K562 (cell line): ENCODE measurements around the gene CHMP4B. TPM values are rescaled to one million over a fixed set of nuclear protein-coding genes. Genes with fewer than 3 reads are reported as not detected.

Experiments
- ATAC-seq: fragments of 200-7000 bp; cut with Tn5 transposase; 3 replicates; pipeline ENCODE4 v1.9.1; 2020; ENCODE audit warnings: moderate library complexity
- BruUV-seq: library from RNA; stranded (reverse); fragments of 400-500 nt; replicated peaks from 2 replicates; lab custom pipeline; 2021; lab: Mats Ljungman, UMichigan
- CTCF ChIA-PET: fragments of 300-600 bp; formaldehyde crosslinking; extraction: SDS; loops from one replicate; lab custom pipeline; 2021; ENCODE audit warnings: low intra/inter-chr PET ratio; lab: Yijun Ruan, JAX
- POLR2A ChIA-PET: fragments of 300-600, 350-650 bp; sonication (Branson Sonifier 250); formaldehyde crosslinking; extraction: SDS; loops from one replicate; lab custom pipeline; 2021; ENCODE audit warnings: antibody characterized with exemption, inconsistent platforms; lab: Yijun Ruan, JAX
- DNase-seq, 4 experiments: peaks; one replicate each; pipeline versions ENCODE4 v3.0.0 to v3.0.0-alpha.2; 2011 to 2018; ENCODE audit warnings: low spot score in 3 of 4, mixed read lengths in 3 of 4; ENCODE audit errors: extremely low read depth in 1 of 4
- FAIRE-seq: peaks from 2 replicates; lab custom pipeline; 2011; peaks lifted over from hg19 to GRCh38; lab: Jason Lieb, UNC
- H2AFZ ChIP-seq: 2 replicates; pipeline ENCODE4 v1.6.0; 2011; ENCODE audit warnings: low read depth, low read length, control low read depth, inconsistent platforms
- H3K27ac ChIP-seq: fragments of 200-600 bp; 3 replicates; pipeline ENCODE4 v1.8.0; 2011; ENCODE audit warnings: low read depth, mild to moderate bottlenecking, control low read depth, inconsistent platforms, low read length, moderate library complexity, mixed read lengths; ENCODE audit errors: extremely low read depth
- H3K27me3 ChIP-seq, 2 experiments: fragments of 300-600 bp in 1 of 2; 2 replicates in 1 of 2; 3 replicates in 1 of 2; pipeline versions ENCODE4 v1.6.0 to v1.8.0; 2011; ENCODE audit warnings: inconsistent platforms in 2 of 2, low read length in 2 of 2, mild to moderate bottlenecking in 1 of 2, mixed read lengths in 1 of 2, moderate library complexity in 1 of 2; ENCODE audit not compliant: control insufficient read depth in 2 of 2, insufficient read depth in 2 of 2
- H3K36me3 ChIP-seq: fragments of 300-600 bp; 3 replicates; pipeline ENCODE4 v1.8.0; 2011; ENCODE audit warnings: mild to moderate bottlenecking, low read length, inconsistent platforms; ENCODE audit not compliant: control insufficient read depth, insufficient read depth
- H3K4me1 ChIP-seq, 2 experiments: fragments of 200-600 bp in 1 of 2; replicated peaks in 1 of 2; 2 replicates in 1 of 2; 3 replicates in 1 of 2; pipeline versions ENCODE4 v1.5.1 to v1.8.0; 2011; ENCODE audit warnings: inconsistent platforms in 2 of 2, low read length in 2 of 2, mild to moderate bottlenecking in 1 of 2, mixed read lengths in 1 of 2, moderate library complexity in 1 of 2; ENCODE audit not compliant: control insufficient read depth in 2 of 2, insufficient read depth in 2 of 2
- H3K4me2 ChIP-seq: 2 replicates; pipeline ENCODE4 v1.6.1; 2011; ENCODE audit warnings: low read length, control low read depth, inconsistent platforms, mixed read lengths; ENCODE audit not compliant: insufficient read depth
- H3K4me3 ChIP-seq: fragments of 200-600 bp; sonication (generic), shearing (Covaris generic); 2 replicates; pipeline ENCODE4 v1.5.1; 2016; ENCODE audit warnings: control low read depth, inconsistent platforms
- H3K79me2 ChIP-seq: fragments of 200-600 bp; 3 replicates; pipeline ENCODE4 v1.8.0; 2011; ENCODE audit warnings: low read length, inconsistent platforms; ENCODE audit not compliant: control insufficient read depth, insufficient read depth
- H3K9ac ChIP-seq, 2 experiments: 2 replicates each; pipeline versions ENCODE4 v1.6.0 to v1.6.1; 2011; ENCODE audit warnings: low read depth in 2 of 2, low read length in 2 of 2, control low read depth in 1 of 2, inconsistent platforms in 1 of 2, mild to moderate bottlenecking in 1 of 2, mixed read lengths in 1 of 2; ENCODE audit not compliant: insufficient read depth in 1 of 2
- H3K9me1 ChIP-seq: one replicate; pipeline ENCODE4 v1.6.0; 2011; ENCODE audit warnings: inconsistent platforms, mild to moderate bottlenecking, low read length, moderate library complexity; ENCODE audit not compliant: control insufficient read depth, insufficient read depth
- H3K9me3 ChIP-seq: replicated peaks from 2 replicates; pipeline ENCODE4 v1.5.1; 2011; ENCODE audit warnings: low read depth, low read length, inconsistent platforms; ENCODE audit not compliant: control insufficient read depth, insufficient read depth
- H4K20me1 ChIP-seq: replicated peaks from 2 replicates; pipeline ENCODE4 v1.6.1; 2011; ENCODE audit warnings: low read length, inconsistent platforms, mixed read lengths; ENCODE audit not compliant: control insufficient read depth, insufficient read depth
- BCL6 ChIP-seq: fragments of 250-450 bp; sonication (Bioruptor Pico); IDR thresholded peaks from 2 replicates; pipeline ENCODE4 v1.4.0; 2020
- CBFA2T2 ChIP-seq: fragments of 450-650 bp; conservative IDR thresholded peaks from 2 replicates; pipeline ENCODE4 v1.6.1; 2017; ENCODE audit warnings: mild to moderate bottlenecking
- CBFA2T3 ChIP-seq: fragments of 450-650 bp; IDR thresholded peaks from 2 replicates; pipeline ENCODE4 v1.6.1; 2017
- EGR1 ChIP-seq: fragments of 450-650 bp; conservative IDR thresholded peaks from 2 replicates; pipeline ENCODE4 v1.6.1; 2017; ENCODE audit warnings: mild to moderate bottlenecking
- EP300 ChIP-seq: IDR thresholded peaks from 2 replicates; pipeline ENCODE4 v1.6.1; 2012; ENCODE audit warnings: low read length, improper control_type of control experiment
- HBP1 ChIP-seq: fragments of 450-650 bp; formaldehyde crosslinking; IDR thresholded peaks from 2 replicates; pipeline ENCODE4 v1.4.0; 2022; ENCODE audit warnings: missing genetic modification characterization
- HDAC2 ChIP-seq: fragments of 450-650 bp; IDR thresholded peaks from 2 replicates; pipeline ENCODE4 v1.6.1; 2016; ENCODE audit warnings: mild to moderate bottlenecking
- KLF10 ChIP-seq: fragments of 250-450 bp; sonication (Bioruptor Pico); IDR thresholded peaks from 2 replicates; pipeline ENCODE4 v1.6.1; 2021; ENCODE audit warnings: matching md5 sums
- NCOR1 ChIP-seq: fragments of 450-650 bp; IDR thresholded peaks from 2 replicates; pipeline ENCODE4 v1.6.1; 2016; ENCODE audit warnings: mild to moderate bottlenecking, moderate library complexity
- NR2C2 ChIP-seq, 2 experiments: fragments of 200-800 bp in 1 of 2; sonication (Bioruptor generic) in 1 of 2; sonication (generic) in 1 of 2; formaldehyde crosslinking in 1 of 2; IDR thresholded peaks; 2 replicates each; pipeline versions ENCODE4 v1.6.1 to v1.8.0; 2016 to 2022; ENCODE audit warnings: mild to moderate bottlenecking in 1 of 2, missing compliant biosample characterization in 1 of 2, missing genetic modification characterization in 1 of 2, missing genetic modification reagents in 1 of 2
- THRA ChIP-seq: fragments of 450-650 bp; IDR thresholded peaks from 2 replicates; pipeline ENCODE4 v1.6.1; 2017; ENCODE audit warnings: mild to moderate bottlenecking, moderate library complexity
- ZNF76 ChIP-seq: fragments of 250-450 bp; sonication (Bioruptor Pico); IDR thresholded peaks from 2 replicates; pipeline ENCODE4 v1.4.0; 2020; ENCODE audit warnings: mild to moderate bottlenecking, moderate library complexity, borderline replicate concordance
- ZNF77 ChIP-seq: fragments of 250-450 bp; sonication (Bioruptor Pico); IDR thresholded peaks from 2 replicates; pipeline ENCODE4 v1.5.0; 2020
- WGBS: fragments of 100-300 bp; shearing (Covaris generic); methylation state at CpG from one replicate; pipeline ENCODE4 v1.1.6; 2016; ENCODE audit warnings: low coverage, mixed read lengths; ENCODE audit not compliant: insufficient coverage; ENCODE audit errors: missing lambda C conversion rate; 5-methylcytosine and 5-hydroxymethylcytosine counted together
- in situ Hi-C: fragments of 300-500 bp; cut with MboI; formaldehyde crosslinking; loops from 4 replicates; pipeline ENCODE4 v1.15.0; 2018; ENCODE audit warnings: inconsistent platforms, mixed read lengths
- intact Hi-C: fragments of 100-400 bp; cut with micrococcal nuclease; formaldehyde crosslinking; loops from 2 replicates; pipeline ENCODE4 v1.14.2; 2022
- polyA plus RNA-seq, 8 experiments: library from polyadenylated mRNA; depleted of rRNA in 4 of 8; stranded (reverse) in 5 of 8; unstranded in 3 of 8; fragments of >200 nt; fragmentation: Nextera tagmentation in 2 of 8; fragmentation: Illumina TruSeq in 1 of 8; extraction: Ambion mirVana in 2 of 8; extraction: Trizol in 1 of 8; gene quantifications; 2 replicates each; pipeline versions ENCODE4 v1.2.1 to v1.2.3, GENCODE V29; 2011 to 2014; ENCODE audit warnings: inconsistent platforms in 1 of 8, missing spikeins in 1 of 8
- total RNA-seq, 7 experiments: library from RNA; depleted of rRNA in 6 of 7; stranded (reverse); fragments of >200 nt in 6 of 7; fragmentation: Illumina TruSeq in 2 of 7; extraction: Trizol in 2 of 7; gene quantifications; 2 replicates each; pipeline versions ENCODE4 v1.2.1 to v1.2.3, GENCODE V29; 2011 to 2021; ENCODE audit warnings: low replicate concordance in 1 of 7
- TF ChIP-seq, protein P1 (sequence below), 2 experiments: IDR thresholded peaks in 1 of 2; conservative IDR thresholded peaks in 1 of 2; 2 replicates each; pipeline ENCODE4 v1.6.1; 2016; ENCODE audit warnings: low read depth in 2 of 2, mild to moderate bottlenecking in 1 of 2, missing compliant biosample characterization in 1 of 2, missing genetic modification characterization in 1 of 2, moderate library complexity in 1 of 2

CHMP4B gene
- total and polyA plus RNA-seq, 9 of the 15 experiments (the other 6 are each of a cell fraction or from before 2014, with no cell fraction given) = 1.8 to 64.7 (median 31.8) TPM

GRCh38 chr20:33830371-33830770 lies 19.2 kb downstream of the CHMP4B start:
- CTCF ChIA-PET = no interaction called here
- intact Hi-C loops = no loop called here
- Histone ChIP-seq H3K79me2 (peaks cover 56% of the 10 kb centered on the region), H3K4me2 (no peak overlapping the region), H4K20me1 (peaks cover 17% of the 10 kb centered on the region; the same call in 1 of the 2 replicates), H3K9me1 (peaks cover 4% of the 10 kb centered on the region), H3K9ac (peak overlapping the region in 1 of 2 experiments; percentile 1; a peak in 1 of 4 replicates), H3K27me3 (no peaks in the 10 kb centered on the region), H3K27ac (no peak overlapping the region), H3K9me3 (no peaks in the 10 kb centered on the region), H2AFZ (no peak overlapping the region), H3K36me3 (peaks cover 14% of the 10 kb centered on the region; the same call in 1 of the 3 replicates), H3K4me1 (peaks cover 12 to 20% of the 10 kb centered on the region in 2 experiments), H3K4me3 (no peak overlapping the region)
- BruUV-seq = no TSS peak
- ATAC-seq = peak; percentile 70
- DNase-seq = peak in 1 of 4 experiments; percentile 43
- POLR2A ChIA-PET = interaction anchor here (0.6 to 2.1 kb wide), 7 partner anchors 9 to 162 kb away, joined by 3 to 14 read pairs (median 8); partner anchors contain the start of gene CHMP4B
- 17% methylated on average over 4 of the region's 4 CpGs for WGBS
- in situ Hi-C loops = no loop called here
- FAIRE-seq = no peak
- TF ChIP-seq HBP1 = no peak
- 0 out of 2 replicates have a peak, but pooled peaks have one; percentile 19 for TF ChIP-seq NCOR1
- peak; percentile 65; the same call in 1 of the 2 replicates for TF ChIP-seq THRA
- TF ChIP-seq NR2C2 (CRISPR knock-in tag; IDR thresholded peaks at IDR 0.05) = no peak
- 0 out of 2 replicates have a peak, but pooled peaks have one; percentile 11 for TF ChIP-seq NR2C2 (tag; IDR thresholded peaks at IDR 0.05)
- TF ChIP-seq ZNF77 (CRISPR knock-in tag) = no peak
- TF ChIP-seq EGR1 = peak; percentile 78
- TF ChIP-seq CBFA2T2 = peak; percentile 39
- TF ChIP-seq HDAC2 = no peak
- peak; percentile 23; the same call in 1 of the 2 replicates for TF ChIP-seq EP300
- TF ChIP-seq KLF10 (CRISPR knock-in tag) = no peak
- no peak for TF ChIP-seq ZNF76 (CRISPR knock-in tag)
- TF ChIP-seq, protein P1, sequence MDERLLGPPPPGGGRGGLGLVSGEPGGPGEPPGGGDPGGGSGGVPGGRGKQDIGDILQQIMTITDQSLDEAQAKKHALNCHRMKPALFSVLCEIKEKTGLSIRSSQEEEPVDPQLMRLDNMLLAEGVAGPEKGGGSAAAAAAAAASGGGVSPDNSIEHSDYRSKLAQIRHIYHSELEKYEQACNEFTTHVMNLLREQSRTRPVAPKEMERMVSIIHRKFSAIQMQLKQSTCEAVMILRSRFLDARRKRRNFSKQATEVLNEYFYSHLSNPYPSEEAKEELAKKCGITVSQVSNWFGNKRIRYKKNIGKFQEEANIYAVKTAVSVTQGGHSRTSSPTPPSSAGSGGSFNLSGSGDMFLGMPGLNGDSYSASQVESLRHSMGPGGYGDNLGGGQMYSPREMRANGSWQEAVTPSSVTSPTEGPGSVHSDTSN (CRISPR knock-in tag; IDR thresholded peaks at IDR 0.05; ENCODE audit: low read depth) = no peak
- TF ChIP-seq, protein P1 (tag; conservative IDR thresholded peaks at IDR 0.05; ENCODE audit: low read depth) = 0 out of 2 replicates have a peak, but pooled peaks have one; percentile 27
- TF ChIP-seq BCL6 (CRISPR knock-in tag) = no peak
- peak; percentile 59 for TF ChIP-seq CBFA2T3
